Right ventricle myocardium superior (tissue), 1 donor: Measurements from ENCODE around the gene FTMT. TPM values are rescaled to one million over a fixed set of nuclear protein-coding genes. Genes with fewer than 3 reads are reported as not detected.
"Not testable (repeated sequence)": the region's sequence is repeated elsewhere in the genome, so short reads cannot be mapped to it uniquely, and the experiment has no call there.

ENCODE experiments used
- ATAC-seq: fragments of 200-7000 bp; cut with Tn5 transposase; one replicate; pipeline ENCODE4 v1.9.1; 2020; ENCODE audit warnings: mild to moderate bottlenecking; ENCODE audit not compliant: poor library complexity
- DNase-seq: peaks from one replicate; pipeline ENCODE4 v3.0.0-alpha.2; 2020
- intact Hi-C: fragments of 100-400 bp; cut with DNase I; formaldehyde crosslinking; loops from one replicate; pipeline ENCODE4 v1.11.2; 2022
- long read RNA-seq: library from polyadenylated mRNA; unstranded; transcript quantifications from one replicate; pipeline ENCODE4 v2.0.0, GENCODE V29; 2021
- total RNA-seq: library from RNA; stranded (reverse); fragmentation: NEBNext Ultra II Directional; extraction: Animal tissue kit (Norgen Biotek cat#: 25700); gene quantifications from one replicate; pipeline ENCODE4 v1.2.1, GENCODE V29; 2021
- donor health status: DM: no; HTN: yes; CAD: no; lungs with severe emphysema.

Gene FTMT
- total RNA-seq, result not detected
- long read RNA-seq, result 0 reads

GRCh38 chr5:121851643-121852574 is at the start of gene FTMT:
TSS of gene FTMT (plus strand) at chr5:121851882. CDS start at chr5:121851964, 82 bp downstream.
- no peak for ATAC-seq
- no peak for DNase-seq
- intact Hi-C loops, result no loop called here

GRCh38 chr5:121805251-121805650 is 46.4 kb upstream of the FTMT start:
- ATAC-seq, intact Hi-C loops, DNase-seq: not testable (repeated sequence)

- intact Hi-C loops, result no loop called here
- DNase-seq (no peak), ATAC-seq (no peak)
These were observed 45.8 kb upstream of the FTMT start for GRCh38 chr5:121805911-121806310.

- no peak for ATAC-seq
- intact Hi-C loops, result no loop called here
These were observed 35.5 kb upstream of the FTMT start for GRCh38 chr5:121816164-121816563.

GRCh38 chr5:121819682-121820261 is 31.9 kb upstream of the FTMT start:
- intact Hi-C loops, result no loop called here

More at GRCh38 chr5:121816164-121816563, 35.5 kb upstream of the FTMT start:
- DNase-seq, result no peak

GRCh38 chr5:121833617-121834016 is 18.1 kb upstream of the FTMT start:
- no peak for DNase-seq
- intact Hi-C loops, result no loop called here
- ATAC-seq, result no peak

More at GRCh38 chr5:121819682-121820261, 31.9 kb upstream of the FTMT start:
- ATAC-seq, result no peak
- no peak for DNase-seq

- intact Hi-C loops, result no loop called here
- ATAC-seq, result no peak
- no peak for DNase-seq
These were observed 17.7 kb upstream of the FTMT start for GRCh38 chr5:121834021-121834420.

- DNase-seq, result no peak
- ATAC-seq, result no peak
- intact Hi-C loops, result no loop called here
These were observed 9.8 kb upstream of the FTMT start for GRCh38 chr5:121841892-121842291.

- ATAC-seq (no peak), DNase-seq (no peak)
- intact Hi-C loops, result no loop called here
These were observed 1.4 kb upstream of the FTMT start for GRCh38 chr5:121850272-121850671.

GRCh38 chr5:121853850-121854249 is 2.2 kb downstream of the FTMT start:
- intact Hi-C loops, result no loop called here
- DNase-seq (no peak), ATAC-seq (no peak)

GRCh38 chr5:121862801-121863200 is 11.1 kb downstream of the FTMT start:
- no peak for DNase-seq
- intact Hi-C loops, result no loop called here
- no peak for ATAC-seq

- ATAC-seq (no peak), DNase-seq (no peak)
- intact Hi-C loops, result no loop called here
These were observed 12.1 kb downstream of the FTMT start for GRCh38 chr5:121863753-121864285.

- DNase-seq (no peak), ATAC-seq (no peak)
- intact Hi-C loops, result no loop called here
These were observed 15.7 kb downstream of the FTMT start for GRCh38 chr5:121867403-121867802.

- no peak for DNase-seq
- ATAC-seq, result no peak
- intact Hi-C loops, result no loop called here
These were observed 18.8 kb downstream of the FTMT start for GRCh38 chr5:121870489-121870888.

- intact Hi-C loops, result no loop called here
- ATAC-seq (no peak), DNase-seq (no peak)
These were observed 21.2 kb downstream of the FTMT start for GRCh38 chr5:121872856-121873255.

GRCh38 chr5:121873409-121873808 is 21.7 kb downstream of the FTMT start:
- ATAC-seq (no peak), DNase-seq (no peak)
- intact Hi-C loops, result no loop called here

- intact Hi-C loops, result no loop called here
- ATAC-seq, result no peak
- DNase-seq, result no peak
These were observed 33.9 kb downstream of the FTMT start for GRCh38 chr5:121885630-121886029.

GRCh38 chr5:121887727-121888126 is 36.0 kb downstream of the FTMT start:
- intact Hi-C loops, result no loop called here
- DNase-seq, result no peak

GRCh38 chr5:121890297-121890858 is 38.7 kb downstream of the FTMT start:
- ATAC-seq (no peak), DNase-seq (peak; percentile 19)
- intact Hi-C loops, result no loop called here

More at GRCh38 chr5:121887727-121888126, 36.0 kb downstream of the FTMT start:
- no peak for ATAC-seq
